HG03460 (cell line): Measurements from ENCODE around the gene BLOC1S3.

Experiments used
- ATAC-seq: cut with Tn5 transposase; IDR thresholded peaks from one replicate; pipeline ENCODE4 v1.9.1; 2021; ENCODE audit not compliant: unreplicated experiment

The BLOC1S3 gene

GRCh38 chr19:45145270-45146189, 33.1 kb upstream of the BLOC1S3 start:
- no peak for ATAC-seq

- ATAC-seq: no peak
Measured at GRCh38 chr19:45146251-45146650, 32.3 kb upstream of the BLOC1S3 start.

- no peak for ATAC-seq
Measured at GRCh38 chr19:45146741-45147205, 31.8 kb upstream of the BLOC1S3 start.

- no peak for ATAC-seq
Measured at GRCh38 chr19:45147835-45148676, 30.5 kb upstream of the BLOC1S3 start.

- ATAC-seq: no peak
Measured at GRCh38 chr19:45149129-45149528, 29.5 kb upstream of the BLOC1S3 start.

GRCh38 chr19:45150180-45150579, 28.4 kb upstream of the BLOC1S3 start:
- no peak for ATAC-seq

- ATAC-seq: no peak
Measured at GRCh38 chr19:45150751-45151281, 27.8 kb upstream of the BLOC1S3 start.

- no peak for ATAC-seq
Measured at GRCh38 chr19:45151320-45151719, 27.3 kb upstream of the BLOC1S3 start.

GRCh38 chr19:45151821-45152503, 26.6 kb upstream of the BLOC1S3 start:
- no peak for ATAC-seq

GRCh38 chr19:45152504-45153338, 25.9 kb upstream of the BLOC1S3 start:
- ATAC-seq: no peak

- no peak for ATAC-seq
Measured at GRCh38 chr19:45153339-45154063, 25.1 kb upstream of the BLOC1S3 start.

GRCh38 chr19:45154064-45154827, 24.3 kb upstream of the BLOC1S3 start:
- ATAC-seq: no peak

GRCh38 chr19:45156011-45156630, 22.5 kb upstream of the BLOC1S3 start:
- no peak for ATAC-seq

GRCh38 chr19:45156751-45157150, 21.8 kb upstream of the BLOC1S3 start:
- no peak for ATAC-seq

GRCh38 chr19:45158503-45159209, 19.9 kb upstream of the BLOC1S3 start:
- ATAC-seq: no peak

GRCh38 chr19:45159210-45159970, 19.2 kb upstream of the BLOC1S3 start:
- ATAC-seq: no peak

GRCh38 chr19:45159971-45160324, 18.6 kb upstream of the BLOC1S3 start:
- ATAC-seq: no peak
